ENCODE data around the gene ZNF638.

Gene ZNF638

DNA sequence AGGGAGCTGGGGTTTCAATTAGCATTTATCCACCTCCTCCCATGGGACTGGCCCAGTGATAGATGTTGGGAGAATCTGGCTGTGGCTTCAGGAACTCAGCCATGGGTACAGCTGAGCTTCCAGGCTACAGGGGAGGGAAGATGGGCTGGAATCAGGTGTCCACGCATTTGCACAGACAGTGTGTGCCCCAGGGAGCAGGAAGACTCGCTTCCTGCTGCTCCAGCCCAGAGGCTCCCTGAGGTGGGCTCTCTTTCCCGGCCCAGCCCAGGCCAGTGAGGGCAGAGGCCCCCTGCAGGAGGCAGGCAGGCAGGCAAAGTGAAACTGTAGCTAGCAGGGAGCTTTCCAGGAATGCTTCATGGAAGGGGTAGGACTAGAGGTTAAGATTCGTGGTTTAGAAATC, 150.5 kb downstream of the ZNF638 start:
- no peak overlapping the region for H3K9ac ChIP-seq (ENCODE audit: low read length)
- H3K4me1 ChIP-seq (ENCODE audit: control insufficient read depth, insufficient read depth, low read length), result no peaks in the 10 kb centered on the region
- no peak overlapping the region for H3K4me3 ChIP-seq (ENCODE audit: low read length)

GRCh38 chr2:71483246-71483645, 151.7 kb downstream of the ZNF638 start:
- Histone ChIP-seq H3K9me3 (ENCODE audit: control insufficient read depth, low read length) (no peaks in the 10 kb centered on the region), H3K4me3 (ENCODE audit: low read length) (no peak overlapping the region), H3K27me3 (ENCODE audit: control insufficient read depth, insufficient read depth, low read length) (no peaks in the 10 kb centered on the region), H3K9ac (ENCODE audit: low read length) (no peak overlapping the region), H3K4me1 (ENCODE audit: control insufficient read depth, insufficient read depth, low read length) (no peaks in the 10 kb centered on the region), H3K36me3 (ENCODE audit: control insufficient read depth, insufficient read depth, low read length) (no peaks in the 10 kb centered on the region)

More for the DNA sequence above, 150.5 kb downstream of the ZNF638 start:
- Histone ChIP-seq H3K36me3 (ENCODE audit: control insufficient read depth, insufficient read depth, low read length) (no peaks in the 10 kb centered on the region), H3K27me3 (ENCODE audit: control insufficient read depth, insufficient read depth, low read length) (no peaks in the 10 kb centered on the region), H3K9me3 (ENCODE audit: control insufficient read depth, low read length) (no peaks in the 10 kb centered on the region)

- Histone ChIP-seq H3K4me3 (ENCODE audit: low read length) (no peak overlapping the region), H3K36me3 (ENCODE audit: control insufficient read depth, insufficient read depth, low read length) (no peaks in the 10 kb centered on the region), H3K4me1 (ENCODE audit: control insufficient read depth, insufficient read depth, low read length) (no peaks in the 10 kb centered on the region), H3K27me3 (ENCODE audit: control insufficient read depth, insufficient read depth, low read length) (no peaks in the 10 kb centered on the region), H3K9me3 (ENCODE audit: control insufficient read depth, low read length) (no peaks in the 10 kb centered on the region), H3K9ac (ENCODE audit: low read length) (no peak overlapping the region)
These were observed 152.8 kb downstream of the ZNF638 start for GRCh38 chr2:71484354-71484753.
